Right atrium auricular region (tissue), 2 donors: Measurements from ENCODE around the gene KLHL20. TPM values are rescaled to one million over a fixed set of nuclear protein-coding genes. Genes with fewer than 3 reads are reported as not detected.

Experiments
- DNase-seq: peaks from one replicate; pipeline ENCODE4 v3.0.0-alpha.2; 2019; ENCODE audit warnings: low spot score
- H3K27ac ChIP-seq, 2 donors: fragments of 200-600 bp; sonication (generic); 1 replicate in 1 of 2; 2 replicates in 1 of 2; pipeline ENCODE4 v1.5.1; 2016 to 2019
- H3K27me3 ChIP-seq, 2 donors: fragments of 200-600 bp; sonication (generic); one replicate each; pipeline versions ENCODE4 v1.5.1 to v1.6.0; 2017 to 2019
- H3K36me3 ChIP-seq: fragments of 200-600 bp; sonication (generic); one replicate; pipeline ENCODE4 v1.5.1; 2016
- H3K4me1 ChIP-seq, 2 donors: fragments of 200-600 bp; sonication (generic); one replicate each; pipeline versions ENCODE4 v1.5.1 to v1.6.0; 2017 to 2019
- H3K4me3 ChIP-seq, 2 donors: fragments of 200-600 bp; sonication (generic); 1 replicate in 1 of 2; 2 replicates in 1 of 2; pipeline ENCODE4 v1.5.1; 2017 to 2019; ENCODE audit warnings: mild to moderate bottlenecking in 1 of 2, moderate library complexity in 1 of 2
- H3K9me3 ChIP-seq, 2 donors: fragments of 200-600 bp; sonication (generic); one replicate each; pipeline ENCODE4 v1.5.1; 2019
- CTCF ChIP-seq, 2 donors: fragments of 200-600 bp; sonication (generic); IDR thresholded peaks; one replicate each; pipeline ENCODE4 v1.5.1; 2019; ENCODE audit warnings: antibody characterized with exemption in 2 of 2
- total RNA-seq, 2 donors: library from RNA; depleted of rRNA; stranded (reverse); fragments of >200 nt; gene quantifications; one replicate each; pipeline ENCODE4 v1.1.0, GENCODE V29; 2016

Gene KLHL20
- total RNA-seq, 2 donors from 2014 or later = 20.9 to 24.6 TPM

GRCh38 chr1:173821680-173822079, 106.9 kb downstream of the KLHL20 start:
- Histone ChIP-seq H3K4me3 (no peak overlapping the region), H3K27ac (no peak overlapping the region), H3K4me1 (peaks cover 0 to 23% of the 10 kb centered on the region in 2 donors), H3K36me3 (no peaks in the 10 kb centered on the region), H3K27me3 (no peaks in the 10 kb centered on the region), H3K9me3 (no peaks in the 10 kb centered on the region)
- TF ChIP-seq CTCF (IDR thresholded peaks at IDR 0.05) = no peak
- DNase-seq = no peak

- no peak for DNase-seq
- H3K4me3 ChIP-seq = peak overlapping the region; percentile 40 to 74
- peaks cover 0 to 23% of the 10 kb centered on the region in 2 donors for H3K4me1 ChIP-seq
- peak overlapping the region; percentile 91 to 95 for H3K27ac ChIP-seq
- H3K36me3 ChIP-seq = no peaks in the 10 kb centered on the region
- TF ChIP-seq CTCF (IDR thresholded peaks at IDR 0.05) = no peak
- H3K27me3 ChIP-seq = no peaks in the 10 kb centered on the region
- H3K9me3 ChIP-seq = no peaks in the 10 kb centered on the region
These were observed 109.1 kb downstream of the KLHL20 start for GRCh38 chr1:173823781-173824314.

DNA sequence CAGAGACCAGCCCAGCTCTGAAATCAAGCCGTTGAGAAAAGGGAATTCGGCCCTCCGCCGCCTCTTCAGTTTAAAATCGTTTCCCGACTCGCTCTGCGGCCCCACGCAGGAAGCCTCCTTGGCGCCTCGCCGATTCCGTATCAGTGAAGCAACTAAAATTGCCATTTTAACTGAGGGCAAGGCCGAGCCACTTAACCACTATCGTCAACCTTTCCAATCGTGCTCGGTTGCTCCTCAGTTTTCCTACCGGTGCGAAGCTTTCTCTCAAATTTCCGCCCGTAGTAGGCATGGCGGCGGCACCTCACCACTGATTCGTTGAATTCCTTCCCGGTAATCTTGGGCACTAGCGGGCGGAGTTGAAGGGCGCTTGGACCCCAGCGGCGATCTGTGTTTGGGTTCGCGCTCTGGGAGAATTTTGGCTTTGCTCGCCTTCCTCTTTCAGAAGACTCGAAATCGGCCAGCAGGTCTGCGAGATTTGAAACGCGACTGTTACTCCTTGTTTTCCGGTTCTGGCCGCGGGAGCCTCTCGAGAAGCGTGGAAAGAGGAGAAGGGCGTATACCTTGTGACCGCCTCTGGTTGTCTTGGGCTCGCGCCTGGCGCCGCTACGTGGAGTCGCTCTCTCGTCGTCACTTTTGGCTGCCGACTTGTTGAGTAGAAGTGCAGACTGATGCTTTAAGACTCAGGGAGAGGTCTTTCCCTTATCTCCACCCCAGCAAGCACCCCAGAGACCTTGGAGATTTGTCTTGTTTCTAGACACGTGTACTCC, 109.7 kb downstream of the KLHL20 start, which contains the start of the genes CENPL and DARS2:
Gene CENPL (minus strand): TSS at position 569 of the 767 bp plus-strand sequence. CDS start 13,584 bp downstream, outside the sequence.
Gene DARS2 (plus strand): TSS at position 359 of the 767 bp plus-strand sequence. CDS start 557 bp downstream, outside the sequence.
- H3K27ac ChIP-seq = peak within 1 kb of the TSS; percentile 91 to 95
- peak within 1 kb of the TSS; percentile 40 to 74 for H3K4me3 ChIP-seq
- TF ChIP-seq CTCF (IDR thresholded peaks at IDR 0.05) = no peak
- no peaks in the 10 kb centered on the region for H3K36me3 ChIP-seq
- no peaks in the 10 kb centered on the region for H3K9me3 ChIP-seq
- H3K27me3 ChIP-seq = no peaks in the 10 kb centered on the region
- H3K4me1 ChIP-seq = peaks cover 0 to 23% of the 10 kb centered on the region in 2 donors
- DNase-seq = peak; percentile 98

DNA sequence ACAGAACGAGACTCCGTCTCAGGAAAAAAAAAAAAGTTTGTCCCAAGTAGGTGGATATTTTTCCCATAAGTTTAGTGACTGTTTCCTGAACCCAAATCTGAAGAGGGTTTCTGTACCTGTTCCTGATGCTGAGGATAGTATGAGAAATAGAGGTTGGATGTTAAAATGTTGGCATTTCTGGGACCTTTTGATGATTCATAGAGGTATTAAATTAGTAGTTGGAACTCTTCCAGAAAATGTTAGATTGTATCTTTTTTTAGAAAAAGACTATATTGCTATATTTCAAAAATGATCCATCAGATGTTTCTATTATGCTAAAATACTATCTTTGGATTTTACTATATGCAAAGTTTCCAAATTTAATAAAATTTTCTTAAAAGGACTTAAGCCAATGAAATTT, 112.8 kb downstream of the KLHL20 start:
- Histone ChIP-seq H3K27me3 (no peaks in the 10 kb centered on the region), H3K36me3 (peaks cover 10% of the 10 kb centered on the region), H3K4me1 (peaks cover 0 to 22% of the 10 kb centered on the region in 2 donors), H3K9me3 (no peaks in the 10 kb centered on the region), H3K27ac (no peak overlapping the region), H3K4me3 (no peak overlapping the region)
- no peak for DNase-seq
- no peak for TF ChIP-seq CTCF (IDR thresholded peaks at IDR 0.05)

DNA sequence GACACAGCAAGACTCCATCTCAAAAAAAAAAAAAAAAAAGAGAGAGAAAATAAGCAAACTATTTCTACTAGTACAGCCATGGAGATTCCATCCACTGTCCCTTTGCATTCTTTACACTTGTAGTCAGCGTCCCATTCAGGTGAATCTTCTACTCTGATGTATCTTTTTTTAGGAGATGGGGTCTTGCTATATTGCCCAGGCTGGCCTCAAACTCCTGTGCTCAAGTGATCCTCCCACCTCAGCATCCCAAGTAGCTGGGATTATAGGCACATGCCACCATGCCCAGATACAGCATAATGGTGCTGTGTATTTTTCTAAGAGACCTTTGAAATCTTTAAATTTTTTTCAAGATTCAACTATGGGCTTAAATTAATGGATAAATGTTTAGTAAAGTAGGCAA, 118.0 kb downstream of the KLHL20 start:
- no peak for DNase-seq
- H3K36me3 ChIP-seq = peaks cover 48% of the 10 kb centered on the region
- H3K4me3 ChIP-seq = no peak overlapping the region
- TF ChIP-seq CTCF (IDR thresholded peaks at IDR 0.05) = no peak
- no peaks in the 10 kb centered on the region for H3K4me1 ChIP-seq
- H3K27ac ChIP-seq = no peak overlapping the region
- H3K27me3 ChIP-seq = no peaks in the 10 kb centered on the region
- no peaks in the 10 kb centered on the region for H3K9me3 ChIP-seq

Other genes starting within 250 kb of the KLHL20 start
- gene PRDX6, start 237.6 kb upstream of the KLHL20 start, total RNA-seq = 100 to 1,000 TPM; 512 to 590 TPM
- gene SLC9C2, start 111.9 kb upstream of the KLHL20 start, total RNA-seq = under 1 TPM in 1 of 2 donors, not detected in 1; 0.24 TPM
- gene TEX50, start 79.6 kb upstream of the KLHL20 start, total RNA-seq = not detected
- under 1 TPM; 0.35 to 0.56 TPM for gene ANKRD45, start 45.1 kb upstream of the KLHL20 start, total RNA-seq
- gene DARS2, start 109.7 kb downstream of the KLHL20 start, total RNA-seq = 10 to 100 TPM; 11.2 to 13.9 TPM
- 1 to 10 TPM; 1.5 to 4.2 TPM for gene CENPL, start 109.9 kb downstream of the KLHL20 start, total RNA-seq
- gene GAS5, start 153.0 kb downstream of the KLHL20 start, total RNA-seq = 100 to 1,000 TPM in 1 of 2 donors, 10 to 100 TPM in 1; 74.6 to 115 TPM
- 1 to 10 TPM; 5.8 to 8.8 TPM for gene ZBTB37, start 153.4 kb downstream of the KLHL20 start, total RNA-seq
- gene SERPINC1, start 202.3 kb downstream of the KLHL20 start, total RNA-seq = under 1 TPM in 1 of 2 donors, not detected in 1; 0.31 TPM